H1 (cell line): ENCODE measurements around the gene SLC12A6. TPM values are rescaled to one million over a fixed set of nuclear protein-coding genes. Genes with fewer than 3 reads are reported as not detected.

Experiments
- CHD7 ChIP-seq: fragments of 300-600 bp; sonication (generic); IDR thresholded peaks from 2 replicates; pipeline ENCODE4 v1.7.1; 2012; ENCODE audit warnings: low read length, moderate library complexity, mild to moderate bottlenecking, inconsistent platforms; ENCODE audit not compliant: insufficient replicate concordance
- EGR1 ChIP-seq: IDR thresholded peaks from 2 replicates; pipeline ENCODE4 v1.6.1; 2011; ENCODE audit warnings: low read depth, low read length, borderline replicate concordance
- MAX ChIP-seq: IDR thresholded peaks from 2 replicates; pipeline ENCODE4 v1.6.1; 2012; ENCODE audit warnings: inconsistent platforms
- RAD21 ChIP-seq, 2 experiments: IDR thresholded peaks in 1 of 2; conservative IDR thresholded peaks in 1 of 2; 2 replicates each; pipeline ENCODE4 v1.6.1; 2011; ENCODE audit warnings: low read depth in 2 of 2, low read length in 2 of 2, improper control_type of control experiment in 1 of 2, inconsistent platforms in 1 of 2, mild to moderate bottlenecking in 1 of 2, moderate library complexity in 1 of 2
- SP2 ChIP-seq: IDR thresholded peaks from 2 replicates; pipeline ENCODE4 v1.6.1; 2012; ENCODE audit warnings: mild to moderate bottlenecking, low read length, inconsistent platforms
- YY1 ChIP-seq: IDR thresholded peaks from 2 replicates; pipeline ENCODE4 v1.6.1; 2011; ENCODE audit warnings: low read depth, mild to moderate bottlenecking, low read length
- polyA plus RNA-seq, 7 experiments: library from polyadenylated mRNA; depleted of rRNA in 3 of 7; stranded (reverse) in 5 of 7; unstranded in 2 of 7; fragments of >200 nt in 5 of 7; fragments of 200-250 nt in 2 of 7; gene quantifications; 1 replicate in 5 of 7; 2 replicates in 1 of 7; 4 replicates in 1 of 7; pipeline versions ENCODE4 v1.2.1 to v1.2.3, GENCODE V29; 2011 to 2013; ENCODE audit warnings: missing spikeins in 2 of 7, mixed read lengths in 2 of 7
- total RNA-seq: library from RNA; stranded (reverse); fragmentation: NEBNext Ultra II Directional; extraction: Animal tissue kit (Norgen Biotek cat#: 25700); gene quantifications from 2 replicates; pipeline ENCODE4 v1.2.1, GENCODE V29; 2021

Gene SLC12A6
- total and polyA plus RNA-seq, 2 of the 8 experiments (the other 6 are each of a cell fraction or from before 2014, with no cell fraction given), result 9.2 to 11.1 TPM

- TF ChIP-seq CHD7 (no peak), MAX (no peak), RAD21 (IDR thresholded peaks at IDR 0.05 in 1 of 2, conservative IDR thresholded peaks at IDR 0.05 in 1 of 2; ENCODE audit: low read depth in 2 of 2, low read length in 2 of 2) (no peak), SP2 (no peak), EGR1 (no peak), YY1 (no peak)
Observed at GRCh38 chr15:34284937-34285336, 52.6 kb downstream of the SLC12A6 start (continued).
